ENCODE results near the gene ITFG2. TPM values are rescaled to one million over a fixed set of nuclear protein-coding genes. Genes with fewer than 3 reads are reported as not detected.

ITFG2 gene
- total RNA-seq, 4 donors from 2014 or later, result 13.9 to 36.1 (median 27.5) TPM

DNA sequence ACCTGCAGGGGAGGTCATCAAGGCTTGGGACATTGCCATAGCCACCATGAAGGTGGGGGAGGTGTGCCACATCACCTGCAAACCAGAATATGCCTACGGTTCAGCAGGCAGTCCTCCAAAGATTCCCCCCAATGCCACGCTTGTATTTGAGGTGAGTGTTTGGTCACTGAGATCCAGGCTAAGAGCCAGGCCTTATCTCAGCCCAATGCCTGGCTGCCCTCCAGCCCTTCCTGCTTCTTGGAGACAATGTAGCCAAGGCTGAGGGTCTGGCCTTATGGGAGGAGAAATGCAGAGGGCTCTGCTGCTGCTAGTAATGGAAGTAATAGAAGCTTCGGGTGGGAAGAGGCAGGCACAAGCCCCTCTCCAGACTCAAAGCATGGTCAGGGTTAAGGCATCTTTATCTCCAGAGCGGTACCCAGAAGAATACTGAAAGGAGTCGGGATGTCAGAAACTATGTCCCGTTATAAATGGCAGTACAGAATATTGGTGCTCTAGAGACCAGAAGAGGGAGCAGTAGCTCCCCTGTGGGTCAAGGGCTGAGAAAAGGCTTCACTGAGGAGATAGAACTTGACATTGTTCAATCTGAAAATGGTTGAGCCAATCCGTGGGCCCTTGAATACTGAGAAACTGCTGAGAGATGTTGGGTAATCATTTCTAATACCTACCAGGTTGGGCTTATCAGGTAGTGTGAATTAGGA is 14.6 kb upstream of the ITFG2 start:
- intact Hi-C loops (cut with DNase I; ENCODE audit: low total_unique reads), result no loop called here
- DNase-seq (ENCODE audit: low spot score in 2 of 2), result no peak
- no peak for TF ChIP-seq POLR2A (IDR thresholded peaks at IDR 0.05)
- TF ChIP-seq, protein P1, sequence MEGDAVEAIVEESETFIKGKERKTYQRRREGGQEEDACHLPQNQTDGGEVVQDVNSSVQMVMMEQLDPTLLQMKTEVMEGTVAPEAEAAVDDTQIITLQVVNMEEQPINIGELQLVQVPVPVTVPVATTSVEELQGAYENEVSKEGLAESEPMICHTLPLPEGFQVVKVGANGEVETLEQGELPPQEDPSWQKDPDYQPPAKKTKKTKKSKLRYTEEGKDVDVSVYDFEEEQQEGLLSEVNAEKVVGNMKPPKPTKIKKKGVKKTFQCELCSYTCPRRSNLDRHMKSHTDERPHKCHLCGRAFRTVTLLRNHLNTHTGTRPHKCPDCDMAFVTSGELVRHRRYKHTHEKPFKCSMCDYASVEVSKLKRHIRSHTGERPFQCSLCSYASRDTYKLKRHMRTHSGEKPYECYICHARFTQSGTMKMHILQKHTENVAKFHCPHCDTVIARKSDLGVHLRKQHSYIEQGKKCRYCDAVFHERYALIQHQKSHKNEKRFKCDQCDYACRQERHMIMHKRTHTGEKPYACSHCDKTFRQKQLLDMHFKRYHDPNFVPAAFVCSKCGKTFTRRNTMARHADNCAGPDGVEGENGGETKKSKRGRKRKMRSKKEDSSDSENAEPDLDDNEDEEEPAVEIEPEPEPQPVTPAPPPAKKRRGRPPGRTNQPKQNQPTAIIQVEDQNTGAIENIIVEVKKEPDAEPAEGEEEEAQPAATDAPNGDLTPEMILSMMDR (IDR thresholded peaks at IDR 0.05), result no peak
- no peak overlapping the region for H3K4me3 ChIP-seq (ENCODE audit: low read depth, poor library complexity, severe bottlenecking)
- WGBS, 2 donors, result 76 to 87% methylated on average over 5 to 7 of the region's 7 CpGs

DNA sequence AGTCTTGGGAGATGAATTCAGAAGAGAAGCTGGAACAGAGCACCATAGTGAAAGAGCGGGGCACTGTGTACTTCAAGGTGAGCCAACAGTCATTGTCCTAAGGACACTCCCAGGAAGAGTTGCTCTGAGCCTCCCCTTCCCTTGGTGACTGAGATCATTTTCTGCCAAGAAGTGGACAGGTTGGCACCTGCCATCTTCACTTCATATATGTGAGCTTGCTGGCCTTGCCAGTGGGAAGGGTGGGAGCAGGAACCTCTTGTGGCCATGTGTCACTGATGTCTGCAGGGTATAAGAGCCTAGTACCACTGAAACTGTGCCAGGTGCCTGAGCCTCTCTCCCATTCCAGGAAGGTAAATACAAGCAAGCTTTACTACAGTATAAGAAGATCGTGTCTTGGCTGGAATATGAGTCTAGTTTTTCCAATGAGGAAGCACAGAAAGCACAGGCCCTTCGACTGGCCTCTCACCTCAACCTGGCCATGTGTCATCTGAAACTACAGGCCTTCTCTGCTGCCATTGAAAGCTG is 12.4 kb upstream of the ITFG2 start:
- no peak overlapping the region for H3K4me3 ChIP-seq (ENCODE audit: low read depth, poor library complexity, severe bottlenecking)
- no peak for TF ChIP-seq POLR2A (IDR thresholded peaks at IDR 0.05)
- TF ChIP-seq, protein P1 (IDR thresholded peaks at IDR 0.05), result no peak
- intact Hi-C loops (cut with DNase I; ENCODE audit: low total_unique reads), result no loop called here
- DNase-seq (ENCODE audit: low spot score in 2 of 2), result no peak
- 71 to 78% methylated on average over 3 of the region's 3 CpGs for WGBS, 2 donors

DNA sequence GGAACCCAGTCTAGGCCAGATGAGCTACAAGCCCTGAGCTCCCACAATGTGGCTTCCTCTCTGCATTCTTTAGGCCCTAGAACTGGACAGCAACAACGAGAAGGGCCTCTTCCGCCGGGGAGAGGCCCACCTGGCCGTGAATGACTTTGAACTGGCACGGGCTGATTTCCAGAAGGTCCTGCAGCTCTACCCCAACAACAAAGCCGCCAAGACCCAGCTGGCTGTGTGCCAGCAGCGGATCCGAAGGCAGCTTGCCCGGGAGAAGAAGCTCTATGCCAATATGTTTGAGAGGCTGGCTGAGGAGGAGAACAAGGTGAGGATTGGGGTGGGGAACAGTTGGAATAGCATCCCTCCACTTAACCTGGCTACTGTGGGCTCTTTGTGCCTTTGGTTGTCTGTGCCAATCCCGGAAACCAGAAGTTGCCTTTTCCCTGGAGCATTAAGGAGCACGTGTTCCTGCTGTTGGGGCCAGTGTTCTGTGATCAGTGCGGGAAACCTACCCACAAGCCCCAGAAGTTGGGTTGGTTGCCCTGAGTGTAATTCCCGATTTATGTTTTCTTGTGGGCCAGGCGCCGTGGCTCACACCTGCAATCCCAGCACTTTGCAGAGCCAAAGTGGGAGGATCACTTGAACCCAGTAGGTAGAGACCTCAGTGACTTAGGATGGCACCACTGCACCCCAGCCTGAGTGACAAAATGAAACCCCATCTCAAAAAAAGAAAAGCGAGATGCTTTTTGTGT is 11.3 kb upstream of the ITFG2 start:
- intact Hi-C loops (cut with DNase I; ENCODE audit: low total_unique reads), result no loop called here
- 62 to 67% methylated on average over 16 of the region's 16 CpGs for WGBS, 2 donors
- no peak overlapping the region for H3K4me3 ChIP-seq (ENCODE audit: low read depth, poor library complexity, severe bottlenecking)
- TF ChIP-seq POLR2A (IDR thresholded peaks at IDR 0.05), result no peak
- DNase-seq (ENCODE audit: low spot score in 2 of 2), result no peak

DNA sequence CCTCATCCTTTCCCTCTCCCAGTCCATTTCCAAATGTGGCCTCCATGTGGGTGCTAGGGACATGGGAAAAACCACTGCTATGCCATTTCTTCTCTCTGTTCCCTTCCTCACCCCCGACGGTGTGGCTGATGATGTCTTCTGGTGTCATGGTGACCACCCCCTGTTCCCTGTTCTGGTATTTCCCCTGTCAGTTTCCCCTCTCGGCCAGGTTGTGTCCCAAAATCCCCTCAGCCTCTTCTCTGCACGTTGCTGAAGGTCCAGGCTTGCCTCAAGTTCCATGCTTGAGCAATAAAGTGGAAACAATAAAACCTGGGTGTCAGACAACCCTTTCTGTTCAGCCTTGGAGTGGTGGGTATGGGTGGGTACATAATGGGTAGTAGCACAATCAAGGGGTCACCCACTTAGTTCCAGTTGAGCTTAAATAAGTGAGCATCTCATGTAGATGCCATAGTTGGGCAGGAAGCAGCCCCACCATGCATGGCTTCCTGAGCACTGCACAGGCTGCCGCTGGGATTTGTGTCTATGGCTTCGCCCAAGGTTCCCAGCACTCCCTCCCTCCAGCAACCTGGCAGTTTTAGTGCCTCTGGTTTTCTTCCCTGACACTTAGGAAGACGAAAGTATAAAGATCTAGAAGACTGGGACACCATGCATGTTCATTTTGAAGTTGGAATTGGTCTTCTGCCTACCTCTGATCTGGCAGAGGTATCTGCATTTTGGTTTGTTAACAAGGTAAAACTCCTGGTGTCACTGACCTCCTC is 8.7 kb upstream of the ITFG2 start:
- 75 to 77% methylated on average over 7 of the region's 7 CpGs for WGBS, 2 donors
- H3K4me3 ChIP-seq (ENCODE audit: low read depth, poor library complexity, severe bottlenecking), result no peak overlapping the region
- no peak for DNase-seq (ENCODE audit: low spot score in 2 of 2)
- no peak for TF ChIP-seq POLR2A (IDR thresholded peaks at IDR 0.05)
- TF ChIP-seq, protein P1 (IDR thresholded peaks at IDR 0.05), result no peak
- intact Hi-C loops (cut with DNase I; ENCODE audit: low total_unique reads), result no loop called here

DNA sequence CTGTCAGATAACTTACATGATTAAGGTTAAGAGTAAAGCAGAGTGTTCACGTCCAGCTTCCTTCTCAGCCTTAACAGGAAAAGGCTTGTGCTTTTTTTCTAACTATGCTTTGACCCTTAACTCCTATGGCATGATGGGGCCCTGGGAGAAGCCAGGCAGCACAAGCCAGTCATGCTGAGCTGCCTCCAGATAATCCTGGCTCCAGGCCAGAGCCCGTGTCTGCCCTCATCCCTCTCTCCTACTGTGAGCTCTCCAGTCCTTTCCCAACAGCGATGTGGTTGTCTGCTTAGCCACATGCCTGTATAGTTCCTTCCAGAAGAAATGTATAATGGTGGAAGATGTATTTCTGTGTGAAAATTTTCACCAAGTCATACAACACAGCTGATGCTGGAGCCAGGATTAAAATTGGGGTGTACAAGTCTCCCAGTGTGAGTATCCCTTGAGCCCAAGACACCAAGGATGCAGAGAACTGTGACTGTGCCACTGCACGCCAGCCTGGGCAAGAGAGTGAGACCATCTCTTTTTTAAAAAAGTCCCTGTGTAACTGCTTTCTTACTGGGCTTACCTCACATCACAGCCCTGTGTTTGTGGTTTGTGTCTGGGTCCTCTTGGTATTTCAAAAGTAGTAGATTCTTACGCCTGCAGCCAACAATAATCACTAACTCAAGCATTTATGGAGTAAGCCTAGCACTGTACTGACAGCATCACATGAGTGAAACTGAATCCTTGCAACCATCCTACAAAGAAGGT is 7.9 kb upstream of the ITFG2 start:
- TF ChIP-seq, protein P1 (IDR thresholded peaks at IDR 0.05), result no peak
- no peak for TF ChIP-seq POLR2A (IDR thresholded peaks at IDR 0.05)
- intact Hi-C loops (cut with DNase I; ENCODE audit: low total_unique reads), result no loop called here
- WGBS, 2 donors, result 63 to 64% methylated on average over 5 of the region's 5 CpGs
- no peak for DNase-seq (ENCODE audit: low spot score in 2 of 2)
- no peak overlapping the region for H3K4me3 ChIP-seq (ENCODE audit: low read depth, poor library complexity, severe bottlenecking)

All from lower leg skin (tissue), 4 donors.